HEK293 (cell line): ENCODE data around the gene NNAT.
A peak's percentile ranks its signal among the peaks of the same experiment; 100 is the strongest.

Experiments
- CTCF ChIA-PET: fragments of 350-600 bp; formaldehyde crosslinking; extraction: SDS; loops from one replicate; lab custom pipeline; 2021; ENCODE audit warnings: antibody characterized with exemption; lab: Yijun Ruan, JAX
- POLR2A ChIA-PET: fragments of 300-600 bp; formaldehyde crosslinking; extraction: SDS; loops from one replicate; lab custom pipeline; 2020; ENCODE audit warnings: antibody characterized with exemption, inconsistent platforms; lab: Yijun Ruan, JAX
- H3K27ac ChIP-seq: fragments of 200-500 bp; sonication (Bioruptor generic); 2 replicates; pipeline ENCODE4 v1.5.1; 2014; ENCODE audit warnings: low read depth, low read length, control low read depth, inconsistent platforms; ENCODE audit errors: extremely low read depth
- H3K36me3 ChIP-seq, 2 experiments: fragments of 200-500 bp in 1 of 2; sonication (Bioruptor generic) in 1 of 2; 1 replicate in 1 of 2; 2 replicates in 1 of 2; pipeline ENCODE4 v1.5.1; 2014 to 2017; ENCODE audit warnings: inconsistent platforms in 2 of 2, low read length in 2 of 2; ENCODE audit not compliant: control insufficient read depth in 2 of 2, insufficient read depth in 1 of 2
- H3K4me1 ChIP-seq: fragments of 200-500 bp; sonication (Bioruptor generic); 2 replicates; pipeline ENCODE4 v1.5.1; 2014; ENCODE audit warnings: mild to moderate bottlenecking, low read length, inconsistent platforms; ENCODE audit not compliant: control insufficient read depth, insufficient read depth
- H3K4me3 ChIP-seq: 2 replicates; pipeline ENCODE4 v1.5.1; 2011; ENCODE audit warnings: low read depth, mild to moderate bottlenecking, control low read depth, low read length, moderate library complexity
- H3K9me3 ChIP-seq: fragments of 200-500 bp; sonication (Bioruptor generic); 2 replicates; pipeline ENCODE4 v1.5.1; 2014; ENCODE audit warnings: low read depth, low read length, inconsistent platforms; ENCODE audit not compliant: control insufficient read depth, insufficient read depth
- GLIS1 ChIP-seq: fragments of 450-650 bp; formaldehyde crosslinking; IDR thresholded peaks from 2 replicates; pipeline ENCODE4 v1.5.1; 2016; ENCODE audit warnings: missing biosample characterization, missing genetic modification characterization
- MZF1 ChIP-seq: fragments of 450-650 bp; formaldehyde crosslinking; IDR thresholded peaks from 2 replicates; pipeline ENCODE4 v1.5.1; 2017; ENCODE audit warnings: missing biosample characterization, missing genetic modification characterization, borderline replicate concordance
- PBX3 ChIP-seq: sonication (generic); formaldehyde crosslinking; IDR thresholded peaks from 2 replicates; pipeline ENCODE4 v1.8.1; 2022; ENCODE audit warnings: mild to moderate bottlenecking, moderate library complexity, missing genetic modification reagents
- PRDM10 ChIP-seq: fragments of 450-650 bp; formaldehyde crosslinking; IDR thresholded peaks from 2 replicates; pipeline ENCODE4 v1.5.1; 2016; ENCODE audit warnings: missing biosample characterization, missing genetic modification characterization
- TCF7L2 ChIP-seq: IDR thresholded peaks from 2 replicates; pipeline ENCODE4 v1.6.1; 2011; ENCODE audit warnings: low read depth, mild to moderate bottlenecking, inconsistent platforms, low read length, moderate library complexity, borderline replicate concordance
- ZFHX2 ChIP-seq: fragments of 450-650 bp; formaldehyde crosslinking; conservative IDR thresholded peaks from 2 replicates; pipeline ENCODE4 v1.5.1; 2016; ENCODE audit warnings: missing biosample characterization, missing genetic modification characterization
- ZIC2 ChIP-seq: fragments of 450-650 bp; formaldehyde crosslinking; IDR thresholded peaks from 2 replicates; pipeline ENCODE4 v1.5.1; 2016; ENCODE audit warnings: missing biosample characterization, missing genetic modification characterization
- ZNF274 ChIP-seq, 2 experiments: fragments of 200-500 bp in 1 of 2; fragments of 450-650 bp in 1 of 2; sonication (Bioruptor generic) in 1 of 2; formaldehyde crosslinking in 1 of 2; IDR thresholded peaks; 2 replicates each; pipeline versions ENCODE4 v1.5.1 to v1.6.1; 2014 to 2016; ENCODE audit warnings: borderline replicate concordance in 1 of 2, inconsistent platforms in 1 of 2, low read length in 1 of 2, missing biosample characterization in 1 of 2, missing genetic modification characterization in 1 of 2
- ZNF398 ChIP-seq: fragments of 450-650 bp; formaldehyde crosslinking; IDR thresholded peaks from 2 replicates; pipeline ENCODE4 v1.5.1; 2017; ENCODE audit warnings: missing biosample characterization, missing genetic modification characterization
- ZNF530 ChIP-seq: fragments of 450-650 bp; formaldehyde crosslinking; IDR thresholded peaks from 2 replicates; pipeline ENCODE4 v1.5.1; 2016; ENCODE audit warnings: low read depth, missing biosample characterization, missing genetic modification characterization
- ZNF585B ChIP-seq: fragments of 450-650 bp; formaldehyde crosslinking; IDR thresholded peaks from 2 replicates; pipeline ENCODE4 v1.5.1; 2016; ENCODE audit warnings: missing biosample characterization, missing genetic modification characterization
- ZNF704 ChIP-seq: fragments of 450-650 bp; formaldehyde crosslinking; IDR thresholded peaks from 2 replicates; pipeline ENCODE4 v1.5.1; 2016; ENCODE audit warnings: missing biosample characterization, missing genetic modification characterization
- ZNF776 ChIP-seq: fragments of 450-650 bp; formaldehyde crosslinking; IDR thresholded peaks from 2 replicates; pipeline ENCODE4 v1.5.0; 2017; ENCODE audit warnings: missing biosample characterization, missing genetic modification characterization, borderline replicate concordance
- ZNF837 ChIP-seq: fragments of 450-650 bp; formaldehyde crosslinking; IDR thresholded peaks from 2 replicates; pipeline ENCODE4 v1.5.1; 2016; ENCODE audit warnings: missing biosample characterization, missing genetic modification characterization

Gene NNAT

GRCh38 chr20:37566590-37567330 is 45.7 kb downstream of the NNAT start:
- ChIA-PET CTCF (interaction anchor here (0.6 to 6.9 kb wide), 5 partner anchors 341 to 785 kb away, joined by 3 to 54 read pairs (median 5); no protein-coding TSS in a partner anchor), POLR2A (no interaction called here)
- H3K27ac ChIP-seq = no peak overlapping the region
- TF ChIP-seq ZNF585B (no peak), ZNF704 (no peak), MZF1 (tag by site-specific recombination) (no peak)
- no peak overlapping the region for H3K4me3 ChIP-seq
- no peaks in the 10 kb centered on the region for H3K9me3 ChIP-seq
- H3K36me3 ChIP-seq = no peaks in the 10 kb centered on the region
- H3K4me1 ChIP-seq = peaks cover 5% of the 10 kb centered on the region; the same call in 1 of the 2 replicates

- POLR2A ChIA-PET = no interaction called here
- TF ChIP-seq PBX3 (CRISPR knock-in tag) = no peak
- TF ChIP-seq, all 188 proteins: peak for 0
- Histone ChIP-seq H3K36me3 (no peaks in the 10 kb centered on the region), H3K27ac (no peak overlapping the region), H3K9me3 (no peaks in the 10 kb centered on the region), H3K4me3 (no peak overlapping the region), H3K4me1 (peaks cover 5% of the 10 kb centered on the region; the same call in 1 of the 2 replicates)
- CTCF ChIA-PET = interaction anchor here (1.7 to 6.9 kb wide), 3 partner anchors 426 to 655 kb away, joined by 5 to 54 read pairs (median 43); no protein-coding TSS in a partner anchor
Measured at GRCh38 chr20:37567331-37567665, 46.2 kb downstream of the NNAT start.

GRCh38 chr20:37567671-37568588 is 46.9 kb downstream of the NNAT start:
- H3K4me1 ChIP-seq = peaks cover 5% of the 10 kb centered on the region; the same call in 1 of the 2 replicates
- no peaks in the 10 kb centered on the region for H3K36me3 ChIP-seq
- POLR2A ChIA-PET = no interaction called here
- CTCF ChIA-PET = interaction anchor here (6.9 kb wide), 1 partner anchor 655 kb away, joined by 54 read pairs; no protein-coding TSS in a partner anchor
- no peak overlapping the region for H3K27ac ChIP-seq
- no peak for TF ChIP-seq ZNF837 (tag by site-specific recombination)
- peak; percentile 18; the same call in 1 of the 2 replicates for TF ChIP-seq ZIC2
- TF ChIP-seq ZNF776 (tag by site-specific recombination) = no peak
- no peak for TF ChIP-seq ZNF274 (IDR thresholded peaks at IDR 0.05; ENCODE audit: low read length)
- TF ChIP-seq ZNF274 (tag by site-specific recombination; IDR thresholded peaks at IDR 0.05; ENCODE audit: borderline replicate concordance) = no peak
- peak; percentile 86 for TF ChIP-seq TCF7L2
- no peak for TF ChIP-seq ZNF530 (tag by site-specific recombination)
- peak; percentile 79 for TF ChIP-seq GLIS1
- TF ChIP-seq PRDM10 = peak; percentile 90
- TF ChIP-seq ZNF398 (tag by site-specific recombination) = peak; percentile 39
- peak; percentile 31; the same call in 1 of the 2 replicates for TF ChIP-seq ZFHX2
- no peaks in the 10 kb centered on the region for H3K9me3 ChIP-seq
- H3K4me3 ChIP-seq = no peak overlapping the region
